HG02840 (cell line): ENCODE results near the gene BIRC3.

ENCODE experiments used
- ATAC-seq: cut with Tn5 transposase; IDR thresholded peaks from one replicate; pipeline ENCODE4 v1.9.1; 2021; ENCODE audit warnings: mild to moderate bottlenecking, moderate library complexity, moderate number of reproducible peaks; ENCODE audit not compliant: unreplicated experiment, low FRiP score

Gene BIRC3

GRCh38 chr11:102317099-102317767, at the start of gene BIRC3:
Gene BIRC3 (plus strand): TSS chr11:102317484. CDS start chr11:102324510, 7,026 bp downstream.
- peak; percentile 91 for ATAC-seq

GRCh38 chr11:102267609-102268008, 49.7 kb upstream of the BIRC3 start:
- ATAC-seq: no peak

- no peak for ATAC-seq
These were observed 49.0 kb upstream of the BIRC3 start for GRCh38 chr11:102268083-102268984.

- no peak for ATAC-seq
These were observed 48.3 kb upstream of the BIRC3 start for GRCh38 chr11:102268985-102269470.

- ATAC-seq: no peak
These were observed 47.4 kb upstream of the BIRC3 start for GRCh38 chr11:102269927-102270326.

- no peak for ATAC-seq
These were observed 45.0 kb upstream of the BIRC3 start for GRCh38 chr11:102272047-102272824.

GRCh38 chr11:102274628-102275027, 42.7 kb upstream of the BIRC3 start:
- ATAC-seq: no peak

GRCh38 chr11:102276362-102276761, 40.9 kb upstream of the BIRC3 start:
- ATAC-seq: no peak

GRCh38 chr11:102276783-102277182, 40.5 kb upstream of the BIRC3 start:
- ATAC-seq: no peak

- peak; percentile 92 for ATAC-seq
These were observed 37.6 kb upstream of the BIRC3 start for GRCh38 chr11:102279641-102280170.

- ATAC-seq: no peak
These were observed 36.9 kb upstream of the BIRC3 start for GRCh38 chr11:102280245-102280833.

- ATAC-seq: no peak
These were observed 34.2 kb upstream of the BIRC3 start for GRCh38 chr11:102283116-102283485.

- no peak for ATAC-seq
These were observed 33.3 kb upstream of the BIRC3 start for GRCh38 chr11:102284008-102284407.

GRCh38 chr11:102286292-102286691, 31.0 kb upstream of the BIRC3 start:
- no peak for ATAC-seq

GRCh38 chr11:102287964-102288724, 29.1 kb upstream of the BIRC3 start:
- ATAC-seq: peak; percentile 80

- no peak for ATAC-seq
These were observed 28.6 kb upstream of the BIRC3 start for GRCh38 chr11:102288725-102289083.

- ATAC-seq: no peak
These were observed 27.7 kb upstream of the BIRC3 start for GRCh38 chr11:102289592-102289991.

- no peak for ATAC-seq
These were observed 25.5 kb upstream of the BIRC3 start for GRCh38 chr11:102291831-102292230.

- no peak for ATAC-seq
These were observed 24.4 kb upstream of the BIRC3 start for GRCh38 chr11:102292933-102293332.
